Gastroesophageal sphincter (tissue), 3 donors: ENCODE measurements around the gene BAIAP2.

Source experiments
- CTCF ChIP-seq, 4 experiments: fragments of 200-600 bp in 2 of 4; fragments of 450-650 bp in 2 of 4; sonication (generic) in 1 of 4; IDR thresholded peaks; one replicate each; pipeline ENCODE4 v1.5.1; 2017 to 2019; ENCODE audit warnings: antibody characterized with exemption in 4 of 4, mild to moderate bottlenecking in 2 of 4, moderate library complexity in 2 of 4
- EP300 ChIP-seq: sonication (generic); formaldehyde crosslinking; IDR thresholded peaks from one replicate; pipeline ENCODE4 v1.6.1; 2017; ENCODE audit warnings: antibody characterized with exemption, mild to moderate bottlenecking
- POLR2A ChIP-seq, 2 donors: fragments of 450-650 bp; IDR thresholded peaks; one replicate each; pipeline ENCODE4 v1.6.1; 2017; ENCODE audit warnings: antibody characterized with exemption in 2 of 2, mild to moderate bottlenecking in 2 of 2, moderate library complexity in 1 of 2

GRCh38 chr17:81160306-81160705 lies 125.4 kb downstream of the BAIAP2 start:
- no peak for TF ChIP-seq EP300
- TF ChIP-seq CTCF (IDR thresholded peaks at IDR 0.05) = no peak
- TF ChIP-seq POLR2A (IDR thresholded peaks at IDR 0.05) = no peak
